GM21390 (cell line): ENCODE data around the gene GPR152.
A peak's percentile ranks its signal among the peaks of the same experiment; 100 is the strongest.
"Not testable (repeated sequence)": the region's sequence is repeated elsewhere in the genome, so short reads cannot be mapped to it uniquely, and the experiment has no call there.

ENCODE experiments used
- ATAC-seq: cut with Tn5 transposase; IDR thresholded peaks from one replicate; pipeline ENCODE4 v1.9.1; 2021; ENCODE audit not compliant: unreplicated experiment

Gene GPR152

GRCh38 chr11:67489885-67490726 is 37.6 kb upstream of the GPR152 start:
- no peak for ATAC-seq

- ATAC-seq = no peak
Observed at GRCh38 chr11:67489203-67489884, 36.8 kb upstream of the GPR152 start.

- no peak for ATAC-seq
Observed at GRCh38 chr11:67486481-67487195, 34.1 kb upstream of the GPR152 start.

GRCh38 chr11:67485873-67486361 is 33.4 kb upstream of the GPR152 start:
- not testable (repeated sequence) for ATAC-seq

- no peak for ATAC-seq
Observed at GRCh38 chr11:67484847-67485311, 32.4 kb upstream of the GPR152 start.

GRCh38 chr11:67483831-67484665 is 31.5 kb upstream of the GPR152 start:
- no peak for ATAC-seq

- ATAC-seq = peak; percentile 59
Observed at GRCh38 chr11:67482827-67483798, 30.6 kb upstream of the GPR152 start, which contains the start of gene AIP. TSS of gene AIP (plus strand) at chr11:67483026. CDS start at chr11:67483159, 133 bp downstream.

- no peak for ATAC-seq
Observed at GRCh38 chr11:67482275-67482826, 29.8 kb upstream of the GPR152 start.

- not testable (repeated sequence) for ATAC-seq
Observed at GRCh38 chr11:67477344-67478050, 25.0 kb upstream of the GPR152 start.

- ATAC-seq = not testable (repeated sequence)
Observed at GRCh38 chr11:67476692-67477091, 24.2 kb upstream of the GPR152 start.

GRCh38 chr11:67472882-67473281 is 20.4 kb upstream of the GPR152 start:
- no peak for ATAC-seq

- no peak for ATAC-seq
Observed at GRCh38 chr11:67470337-67471002, 17.9 kb upstream of the GPR152 start.

- no peak for ATAC-seq
Observed at GRCh38 chr11:67469508-67469811, 16.9 kb upstream of the GPR152 start.

- peak; percentile 64 for ATAC-seq
Observed at GRCh38 chr11:67468759-67469507, 16.4 kb upstream of the GPR152 start, which contains the start of gene TMEM134. TSS of gene TMEM134 (minus strand) at chr11:67469251. CDS start at chr11:67469192, 59 bp downstream.

- no peak for ATAC-seq
Observed at GRCh38 chr11:67468456-67468758, 15.9 kb upstream of the GPR152 start.

- ATAC-seq = no peak
Observed at GRCh38 chr11:67468056-67468455, 15.5 kb upstream of the GPR152 start.
